ENCODE measurements around the gene ATRN.

GRCh38 chr20:3431109-3431508, 39.7 kb upstream of the ATRN start:
- TF ChIP-seq POLR2AphosphoS5 (IDR thresholded peaks at IDR 0.05) (no peak), CTCF (IDR thresholded peaks at IDR 0.05; ENCODE audit: poor library complexity, severe bottlenecking) (no peak), REST (IDR thresholded peaks at IDR 0.05; ENCODE audit: borderline replicate concordance) (no peak), EZH2 (IDR thresholded peaks at IDR 0.05; ENCODE audit: borderline replicate concordance, insufficient read depth, low read length, poor library complexity, severe bottlenecking) (no peak), RAD21 (conservative IDR thresholded peaks at IDR 0.05) (no peak), EP300 (conservative IDR thresholded peaks at IDR 0.05; ENCODE audit: poor library complexity, severe bottlenecking) (no peak), SMC3 (conservative IDR thresholded peaks at IDR 0.05; ENCODE audit: poor library complexity) (no peak), TAF1 (IDR thresholded peaks at IDR 0.05; ENCODE audit: low read depth) (no peak), MXI1 (conservative IDR thresholded peaks at IDR 0.05; ENCODE audit: poor library complexity, severe bottlenecking) (no peak)
